H1 (cell line): ENCODE results near the gene LY6G5B. TPM values are rescaled to one million over a fixed set of nuclear protein-coding genes. Genes with fewer than 3 reads are reported as not detected.

Experiments used
- HDAC2 ChIP-seq, 2 experiments: fragments of 300-600 bp in 1 of 2; sonication (generic) in 1 of 2; IDR thresholded peaks; 2 replicates each; pipeline ENCODE4 v1.6.1; 2011 to 2012; ENCODE audit warnings: low read depth in 2 of 2, low read length in 2 of 2, mild to moderate bottlenecking in 2 of 2, moderate library complexity in 2 of 2, borderline replicate concordance in 1 of 2, inconsistent platforms in 1 of 2
- microRNA-seq, 2 experiments: library from miRNA; unstranded; fragments of <30 nt; microRNA quantifications; one replicate each; pipeline versions ENCODE4 to v1.2.0, GENCODE V29; 2016 to 2020; ENCODE audit warnings: borderline microRNAs expressed in 2 of 2, borderline number of aligned reads in 2 of 2, borderline replicate concordance in 1 of 2
- polyA plus RNA-seq, 7 experiments: library from polyadenylated mRNA; depleted of rRNA in 3 of 7; stranded (reverse) in 5 of 7; unstranded in 2 of 7; fragments of >200 nt in 5 of 7; fragments of 200-250 nt in 2 of 7; gene quantifications; 1 replicate in 5 of 7; 2 replicates in 1 of 7; 4 replicates in 1 of 7; pipeline versions ENCODE4 v1.2.1 to v1.2.3, GENCODE V29; 2011 to 2013; ENCODE audit warnings: missing spikeins in 2 of 7, mixed read lengths in 2 of 7
- small RNA-seq: library from polyadenylated mRNA; stranded (forward); fragments of <200 nt; extraction: miRNeasy Mini kit (QIAGEN cat#:217004); gene quantifications from one replicate; pipeline ENCODE3, GENCODE V24; 2013; ENCODE audit not compliant: insufficient read depth
- total RNA-seq: library from RNA; stranded (reverse); fragmentation: NEBNext Ultra II Directional; extraction: Animal tissue kit (Norgen Biotek cat#: 25700); gene quantifications from 2 replicates; pipeline ENCODE4 v1.2.1, GENCODE V29; 2021

Gene LY6G5B
- total and polyA plus RNA-seq, 2 of the 8 experiments (the other 6 are each of a cell fraction or from before 2014, with no cell fraction given): 10.6 to 12.6 TPM

GRCh38 chr6:31722173-31722572 is 52.4 kb downstream of the LY6G5B start (continued):
- TF ChIP-seq HDAC2 (IDR thresholded peaks at IDR 0.05; ENCODE audit: borderline replicate concordance in 1 of 2, low read depth in 2 of 2, low read length in 2 of 2): no peak

Small RNA genes within 50 kb of the gene (microRNA-seq; reads per million reads assigned to microRNA genes)
- gene MIR4646: 0 to 0.20 reads per million in 2 experiments
- 0 to 0.23 reads per million in 2 experiments for gene MIR6832

Small RNA genes within 50 kb of the gene (small RNA-seq; reads per million reads assigned to genes)
- not detected for gene LY6G6D
- gene MIR4646: not detected
- gene MIR6832: not detected
- gene RF00019: not detected
- gene SNORA38: 15.9 reads per million, percentile 89 among the genes with 10 or more reads in this experiment

Other genes with a start within 250 kb of the LY6G5B start
Only the 30 nearest of the 37 such genes appear.
- not detected in 2 replicates for gene MCCD1, start 141.0 kb upstream of the LY6G5B start, total RNA-seq
- not detected in 2 replicates for gene MCCD1, start 141.0 kb upstream of the LY6G5B start, polyA plus RNA-seq (2011; rRNA removed)
- gene DDX39B, start 128.0 kb upstream of the LY6G5B start, total RNA-seq: 780 and 794 TPM in 2 replicates
- 896 and 1,164 TPM in 2 replicates for gene DDX39B, start 128.0 kb upstream of the LY6G5B start, polyA plus RNA-seq (2011; rRNA removed)
- 2.9 and 3.0 TPM in 2 replicates for gene ATP6V1G2, start 123.4 kb upstream of the LY6G5B start, total RNA-seq
- gene ATP6V1G2, start 123.4 kb upstream of the LY6G5B start, polyA plus RNA-seq (2011; rRNA removed): 5.1 and 5.7 TPM in 2 replicates
- 10.8 and 11.2 TPM in 2 replicates for gene NFKBIL1, start 122.4 kb upstream of the LY6G5B start, total RNA-seq
- 7.5 and 17.0 TPM in 2 replicates for gene NFKBIL1, start 122.4 kb upstream of the LY6G5B start, polyA plus RNA-seq (2011; rRNA removed)
- gene LTA, start 97.7 kb upstream of the LY6G5B start, total RNA-seq: not detected in 2 replicates
- not detected in 2 replicates for gene LTA, start 97.7 kb upstream of the LY6G5B start, polyA plus RNA-seq (2011; rRNA removed)
- gene TNF, start 94.4 kb upstream of the LY6G5B start, total RNA-seq: not detected in 2 replicates
- gene TNF, start 94.4 kb upstream of the LY6G5B start, polyA plus RNA-seq (2011; rRNA removed): not detected in 2 replicates
- gene LTB, start 87.6 kb upstream of the LY6G5B start, total RNA-seq: 0.43 TPM in 1 of 2 replicates, not detected in the other
- 0.47 and 0.77 TPM in 2 replicates for gene LTB, start 87.6 kb upstream of the LY6G5B start, polyA plus RNA-seq (2011; rRNA removed)
- not detected in 2 replicates for gene LST1, start 83.7 kb upstream of the LY6G5B start, total RNA-seq
- 0.25 TPM in 1 of 2 replicates, not detected in the other for gene LST1, start 83.7 kb upstream of the LY6G5B start, polyA plus RNA-seq (2011; rRNA removed)
- gene NCR3, start 77.0 kb upstream of the LY6G5B start, total RNA-seq: not detected in 2 replicates
- 0.67 and 0.72 TPM in 2 replicates for gene NCR3, start 77.0 kb upstream of the LY6G5B start, polyA plus RNA-seq (2011; rRNA removed)
- gene AIF1, start 54.7 kb upstream of the LY6G5B start, total RNA-seq: 7.5 and 9.8 TPM in 2 replicates
- gene AIF1, start 54.7 kb upstream of the LY6G5B start, polyA plus RNA-seq (2011; rRNA removed): 3.7 and 6.3 TPM in 2 replicates
- 300 and 303 TPM in 2 replicates for gene PRRC2A, start 49.3 kb upstream of the LY6G5B start, total RNA-seq
- 118 and 203 TPM in 2 replicates for gene PRRC2A, start 49.3 kb upstream of the LY6G5B start, polyA plus RNA-seq (2011; rRNA removed)
- 325 and 354 TPM in 2 replicates for gene BAG6, start 17.3 kb upstream of the LY6G5B start, total RNA-seq
- 199 and 291 TPM in 2 replicates for gene BAG6, start 17.3 kb upstream of the LY6G5B start, polyA plus RNA-seq (2011; rRNA removed)
- 3.4 and 3.8 TPM in 2 replicates for gene APOM, start 14.1 kb upstream of the LY6G5B start, total RNA-seq
- 9.2 and 12.0 TPM in 2 replicates for gene APOM, start 14.1 kb upstream of the LY6G5B start, polyA plus RNA-seq (2011; rRNA removed)
- 14.6 and 15.6 TPM in 2 replicates for gene C6orf47, start 9.2 kb upstream of the LY6G5B start, total RNA-seq
- 4.7 and 7.2 TPM in 2 replicates for gene C6orf47, start 9.2 kb upstream of the LY6G5B start, polyA plus RNA-seq (2011; rRNA removed)
- 24.5 and 26.9 TPM in 2 replicates for gene GPANK1, start 5.0 kb upstream of the LY6G5B start, total RNA-seq
- gene GPANK1, start 5.0 kb upstream of the LY6G5B start, polyA plus RNA-seq (2011; rRNA removed): 30.2 and 33.2 TPM in 2 replicates
- gene CSNK2B, start 3.9 kb upstream of the LY6G5B start, total RNA-seq: 192 and 208 TPM in 2 replicates
- 147 and 169 TPM in 2 replicates for gene CSNK2B, start 3.9 kb upstream of the LY6G5B start, polyA plus RNA-seq (2011; rRNA removed)
- 1.1 and 1.2 TPM in 2 replicates for gene LY6G5C, start 11.1 kb downstream of the LY6G5B start, total RNA-seq
- gene LY6G5C, start 11.1 kb downstream of the LY6G5B start, polyA plus RNA-seq (2011; rRNA removed): 1.8 and 2.1 TPM in 2 replicates
- 29.3 and 32.9 TPM in 2 replicates for gene ABHD16A, start 33.3 kb downstream of the LY6G5B start, total RNA-seq
- 40.2 and 49.6 TPM in 2 replicates for gene ABHD16A, start 33.3 kb downstream of the LY6G5B start, polyA plus RNA-seq (2011; rRNA removed)
- not detected in 2 replicates for gene LY6G6F, start 36.9 kb downstream of the LY6G5B start, total RNA-seq
- not detected in 2 replicates for gene LY6G6F, start 36.9 kb downstream of the LY6G5B start, polyA plus RNA-seq (2011; rRNA removed)
- not detected in 2 replicates for gene LY6G6D, start 45.4 kb downstream of the LY6G5B start, total RNA-seq
- 0.74 and 1.8 TPM in 2 replicates for gene LY6G6D, start 45.4 kb downstream of the LY6G5B start, polyA plus RNA-seq (2011; rRNA removed)
- 0.33 TPM in 1 of 2 replicates, not detected in the other for gene LY6G6C, start 51.8 kb downstream of the LY6G5B start, total RNA-seq
- 0.23 and 0.49 TPM in 2 replicates for gene LY6G6C, start 51.8 kb downstream of the LY6G5B start, polyA plus RNA-seq (2011; rRNA removed)
- not detected in 2 replicates for gene MPIG6B, start 53.4 kb downstream of the LY6G5B start, total RNA-seq
- gene MPIG6B, start 53.4 kb downstream of the LY6G5B start, polyA plus RNA-seq (2011; rRNA removed): 0.18 and 0.33 TPM in 2 replicates
- 53.3 and 55.5 TPM in 2 replicates for gene DDAH2, start 59.3 kb downstream of the LY6G5B start, total RNA-seq
- gene DDAH2, start 59.3 kb downstream of the LY6G5B start, polyA plus RNA-seq (2011; rRNA removed): 73.5 and 104 TPM in 2 replicates
- gene CLIC1, start 66.6 kb downstream of the LY6G5B start, total RNA-seq: 250 and 259 TPM in 2 replicates
- gene CLIC1, start 66.6 kb downstream of the LY6G5B start, polyA plus RNA-seq (2011; rRNA removed): 236 and 277 TPM in 2 replicates
- 21.3 and 25.3 TPM in 2 replicates for gene MSH5, start 70.0 kb downstream of the LY6G5B start, total RNA-seq
- gene MSH5, start 70.0 kb downstream of the LY6G5B start, polyA plus RNA-seq (2011; rRNA removed): 26.5 and 34.5 TPM in 2 replicates
- 3.4 and 5.9 TPM in 2 replicates for gene SAPCD1, start 92.7 kb downstream of the LY6G5B start, total RNA-seq
- 3.1 and 4.4 TPM in 2 replicates for gene SAPCD1, start 92.7 kb downstream of the LY6G5B start, polyA plus RNA-seq (2011; rRNA removed)
- gene VWA7, start 107.4 kb downstream of the LY6G5B start, total RNA-seq: 1.5 and 2.1 TPM in 2 replicates
- gene VWA7, start 107.4 kb downstream of the LY6G5B start, polyA plus RNA-seq (2011; rRNA removed): 0.82 and 1.1 TPM in 2 replicates
- gene VARS1, start 125.8 kb downstream of the LY6G5B start, total RNA-seq: 162 and 163 TPM in 2 replicates
- gene VARS1, start 125.8 kb downstream of the LY6G5B start, polyA plus RNA-seq (2011; rRNA removed): 53.5 and 99.3 TPM in 2 replicates
- 127 and 132 TPM in 2 replicates for gene LSM2, start 137.0 kb downstream of the LY6G5B start, total RNA-seq
- gene LSM2, start 137.0 kb downstream of the LY6G5B start, polyA plus RNA-seq (2011; rRNA removed): 168 and 173 TPM in 2 replicates
- gene HSPA1L, start 145.3 kb downstream of the LY6G5B start, total RNA-seq: 1.6 and 1.9 TPM in 2 replicates
- 0.78 and 1.00 TPM in 2 replicates for gene HSPA1L, start 145.3 kb downstream of the LY6G5B start, polyA plus RNA-seq (2011; rRNA removed)